HepG2 (cell line): ENCODE measurements around the gene PEPD. TPM values are rescaled to one million over a fixed set of nuclear protein-coding genes. Genes with fewer than 3 reads are reported as not detected.

Source experiments
- ATAC-seq: fragments of 200-7000 bp; cut with Tn5 transposase; 3 replicates; pipeline ENCODE4 v1.9.1; 2020; ENCODE audit warnings: mild to moderate bottlenecking, moderate library complexity
- BruUV-seq: library from RNA; stranded (reverse); fragments of 400-500 nt; replicated peaks from 2 replicates; lab custom pipeline; 2021; lab: Mats Ljungman, UMichigan
- CTCF ChIA-PET: fragments of 300-600 bp; formaldehyde crosslinking; extraction: SDS; loops from one replicate; lab custom pipeline; 2021; ENCODE audit warnings: low total read pairs, inconsistent platforms, low intra/inter-chr PET ratio; lab: Yijun Ruan, JAX
- POLR2A ChIA-PET: fragments of 350-600 bp; sonication (Branson Sonifier 250); formaldehyde crosslinking; loops from one replicate; lab custom pipeline; 2020; ENCODE audit warnings: antibody characterized with exemption, inconsistent platforms; lab: Yijun Ruan, JAX
- DNase-seq: peaks from one replicate; pipeline ENCODE4 v3.0.0-alpha.2; 2015; ENCODE audit warnings: low spot score
- FAIRE-seq: peaks from 3 replicates; lab custom pipeline; 2011; peaks lifted over from hg19 to GRCh38; lab: Jason Lieb, UNC
- H2AFZ ChIP-seq: one replicate; pipeline ENCODE4 v1.6.1; 2011; ENCODE audit warnings: low read length, inconsistent platforms
- H3K27ac ChIP-seq: fragments of 300-600 bp; 3 replicates; pipeline ENCODE4 v1.8.0; 2011; ENCODE audit warnings: mixed run types, mild to moderate bottlenecking, mixed read lengths, low read length, inconsistent platforms; ENCODE audit not compliant: insufficient read depth; ENCODE audit errors: extremely low read length
- H3K27me3 ChIP-seq, 2 experiments: fragments of 200-600 bp in 1 of 2; 2 replicates in 1 of 2; 3 replicates in 1 of 2; pipeline versions ENCODE4 v1.6.0 to v1.8.0; 2011; ENCODE audit warnings: low read length in 2 of 2, mild to moderate bottlenecking in 2 of 2, moderate library complexity in 2 of 2, inconsistent platforms in 1 of 2; ENCODE audit not compliant: insufficient read depth in 2 of 2, control insufficient read depth in 1 of 2
- H3K36me3 ChIP-seq, 2 experiments: fragments of 200-600 bp in 1 of 2; replicated peaks in 1 of 2; 2 replicates in 1 of 2; 3 replicates in 1 of 2; pipeline versions ENCODE4 v1.5.1 to v1.8.0; 2011; ENCODE audit warnings: low read length in 2 of 2, inconsistent platforms in 1 of 2; ENCODE audit not compliant: insufficient read depth in 2 of 2, control insufficient read depth in 1 of 2
- H3K4me1 ChIP-seq: 2 replicates; pipeline ENCODE4 v1.5.1; 2012; ENCODE audit warnings: low read length, inconsistent platforms; ENCODE audit not compliant: insufficient read depth
- H3K4me2 ChIP-seq: 2 replicates; pipeline ENCODE4 v1.6.0; 2011; ENCODE audit warnings: low read depth, low read length, inconsistent platforms
- H3K4me3 ChIP-seq, 3 experiments: fragments of 200-600 bp in 1 of 3; sonication (generic), shearing (Covaris generic) in 1 of 3; replicated peaks in 1 of 3; 2 replicates each; pipeline ENCODE4 v1.5.1; 2011 to 2016; ENCODE audit warnings: low read length in 3 of 3, inconsistent platforms in 2 of 3, low read depth in 2 of 3, mild to moderate bottlenecking in 2 of 3, control low read depth in 1 of 3, mixed read lengths in 1 of 3; ENCODE audit not compliant: insufficient read depth in 1 of 3
- H3K79me2 ChIP-seq: one replicate; pipeline ENCODE4 v1.6.1; 2011; ENCODE audit warnings: low read length, inconsistent platforms; ENCODE audit not compliant: insufficient read depth
- H3K9ac ChIP-seq: 2 replicates; pipeline ENCODE4 v1.6.0; 2011; ENCODE audit warnings: mild to moderate bottlenecking, low read depth, low read length, inconsistent platforms; ENCODE audit not compliant: insufficient read depth
- H3K9me3 ChIP-seq: 2 replicates; pipeline ENCODE4 v1.5.1; 2012; ENCODE audit warnings: mild to moderate bottlenecking, low read length
- H4K20me1 ChIP-seq: 2 replicates; pipeline ENCODE4 v1.6.0; 2011; ENCODE audit warnings: inconsistent platforms, mild to moderate bottlenecking, low read length, moderate library complexity; ENCODE audit not compliant: insufficient read depth
- DNMT1 ChIP-seq: sonication (generic); formaldehyde crosslinking; IDR thresholded peaks from 2 replicates; pipeline ENCODE4 v1.5.1; 2020; ENCODE audit warnings: mild to moderate bottlenecking, missing genetic modification reagents
- MAZ ChIP-seq, 2 experiments: sonication (generic) in 1 of 2; formaldehyde crosslinking in 1 of 2; IDR thresholded peaks; 2 replicates each; pipeline versions ENCODE4 v1.5.0 to v1.6.1; 2012 to 2020; ENCODE audit warnings: low read depth in 2 of 2, mild to moderate bottlenecking in 2 of 2, borderline replicate concordance in 1 of 2, improper control_type of control experiment in 1 of 2, low read length in 1 of 2, missing genetic modification reagents in 1 of 2, moderate library complexity in 1 of 2
- SMARCC2 ChIP-seq: fragments of 450-650 bp; IDR thresholded peaks from 2 replicates; pipeline ENCODE4 v1.6.1; 2017; ENCODE audit warnings: antibody characterized with exemption, mild to moderate bottlenecking
- ZNF260 ChIP-seq: sonication (generic); formaldehyde crosslinking; IDR thresholded peaks from 2 replicates; pipeline ENCODE4 v1.4.0; 2020; ENCODE audit warnings: missing genetic modification reagents, low read depth, mild to moderate bottlenecking, borderline replicate concordance
- ZNF335 ChIP-seq: sonication (generic); formaldehyde crosslinking; IDR thresholded peaks from 2 replicates; pipeline ENCODE4 v1.4.0; 2020; ENCODE audit warnings: missing genetic modification reagents
- ZNF432 ChIP-seq: sonication (generic); formaldehyde crosslinking; IDR thresholded peaks from 2 replicates; pipeline ENCODE4 v1.5.0; 2020; ENCODE audit warnings: missing genetic modification reagents, mild to moderate bottlenecking, borderline replicate concordance
- ZSCAN22 ChIP-seq: sonication (generic); formaldehyde crosslinking; IDR thresholded peaks from 2 replicates; pipeline ENCODE4 v1.4.0; 2020; ENCODE audit warnings: mild to moderate bottlenecking, missing genetic modification reagents
- WGBS: methylation state at CpG from one replicate; pipeline ENCODE4 v1.1.6; 2017; ENCODE audit warnings: low lambda C conversion rate; 5-methylcytosine and 5-hydroxymethylcytosine counted together
- in situ Hi-C: cut with HindIII; loops from 2 replicates; pipeline ENCODE4 v1.10.0; 2017; ENCODE audit warnings: low pct_unique_long_range_greater_than_20kb; ENCODE audit not compliant: extremely low pct_ligation_motif_present
- intact Hi-C: fragments of 100-400 bp; cut with micrococcal nuclease; formaldehyde crosslinking; loops from one replicate; pipeline ENCODE4 v1.10.0; 2022; ENCODE audit not compliant: unreplicated experiment
- polyA plus RNA-seq, 8 experiments: library from polyadenylated mRNA; depleted of rRNA in 3 of 8; stranded (reverse) in 7 of 8; unstranded in 1 of 8; fragments of >200 nt; fragmentation: Illumina TruSeq in 4 of 8; extraction: Trizol in 4 of 8; gene quantifications; 2 replicates each; pipeline versions ENCODE4 v1.2.1 to v1.2.3, GENCODE V29; 2011 to 2016; ENCODE audit warnings: low read depth in 4 of 8, missing spikeins in 1 of 8, mixed read lengths in 1 of 8; ENCODE audit not compliant: insufficient read depth in 1 of 8
- total RNA-seq, 5 experiments: library from RNA; depleted of rRNA; stranded (reverse); fragments of >200 nt; fragmentation: Illumina TruSeq; extraction: Trizol; gene quantifications; 2 replicates each; pipeline ENCODE4 v1.2.3, GENCODE V29; 2016; ENCODE audit warnings: low read depth in 1 of 5
- TF ChIP-seq, protein P1 (sequence below): sonication (generic); formaldehyde crosslinking; IDR thresholded peaks from 2 replicates; pipeline ENCODE4 v1.8.0; 2023; ENCODE audit warnings: mild to moderate bottlenecking, missing genetic modification reagents
- TF ChIP-seq, protein P2 (sequence below): sonication (generic); formaldehyde crosslinking; IDR thresholded peaks from 2 replicates; pipeline ENCODE4 v1.4.0; 2020; ENCODE audit warnings: missing genetic modification reagents
- TF ChIP-seq, protein P3 (sequence below): IDR thresholded peaks from 2 replicates; pipeline ENCODE4 v1.4.0; 2020; ENCODE audit warnings: mild to moderate bottlenecking, missing genetic modification reagents

The PEPD gene
- total and polyA plus RNA-seq, 2 of the 13 experiments (the other 11 are each of a cell fraction or from before 2014, with no cell fraction given): 60.7 to 75.1 TPM

DNA sequence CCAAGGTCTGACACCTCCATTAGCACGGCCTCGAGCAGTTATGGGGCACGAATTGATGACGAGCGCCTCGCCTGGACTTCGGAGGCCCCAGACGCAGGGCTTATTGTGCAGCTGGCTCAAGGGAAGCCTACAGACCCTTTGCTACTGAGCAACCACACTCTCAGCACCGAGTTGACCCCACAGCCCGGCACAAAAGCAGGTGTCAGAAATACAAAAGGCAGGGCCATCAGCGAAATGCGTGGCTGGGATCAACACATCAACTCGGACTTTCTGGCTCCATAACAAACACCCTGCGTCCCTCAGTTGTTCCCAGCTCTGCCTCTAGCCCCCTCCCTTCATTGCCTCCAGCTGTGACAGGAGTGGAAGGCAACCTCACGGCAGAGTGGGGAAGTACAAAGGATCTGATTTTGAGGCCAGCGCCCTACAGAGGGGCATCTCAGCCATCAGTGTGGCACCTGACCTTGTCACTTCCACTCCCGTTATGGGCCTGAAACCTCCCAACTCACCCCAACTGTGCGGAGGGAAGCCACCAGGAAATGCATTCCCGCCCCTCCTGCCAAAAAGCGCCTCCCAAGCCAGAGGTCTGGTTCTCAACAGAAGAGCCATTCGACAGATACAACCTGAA lies 18.0 kb downstream of the PEPD start:
- Histone ChIP-seq H3K4me3 (no peak overlapping the region), H3K27ac (no peak overlapping the region), H4K20me1 (no peaks in the 10 kb centered on the region), H3K27me3 (no peaks in the 10 kb centered on the region), H3K9ac (no peak overlapping the region), H3K9me3 (no peaks in the 10 kb centered on the region), H3K79me2 (no peaks in the 10 kb centered on the region), H2AFZ (no peak overlapping the region), H3K4me1 (no peaks in the 10 kb centered on the region), H3K4me2 (no peak overlapping the region), H3K36me3 (peaks cover 14 to 17% of the 10 kb centered on the region in 2 experiments; a peak in 3 of 5 replicates)
- TF ChIP-seq DNMT1 (CRISPR knock-in tag): no peak
- BruUV-seq: no TSS peak
- WGBS: 95% methylated on average over 21 of the region's 21 CpGs
- intact Hi-C loops (no loop called here), in situ Hi-C loops (no loop called here)
- ATAC-seq: no peak
- CTCF ChIA-PET: no interaction called here
- DNase-seq: no peak
- POLR2A ChIA-PET: no interaction called here
- no peak for FAIRE-seq

DNA sequence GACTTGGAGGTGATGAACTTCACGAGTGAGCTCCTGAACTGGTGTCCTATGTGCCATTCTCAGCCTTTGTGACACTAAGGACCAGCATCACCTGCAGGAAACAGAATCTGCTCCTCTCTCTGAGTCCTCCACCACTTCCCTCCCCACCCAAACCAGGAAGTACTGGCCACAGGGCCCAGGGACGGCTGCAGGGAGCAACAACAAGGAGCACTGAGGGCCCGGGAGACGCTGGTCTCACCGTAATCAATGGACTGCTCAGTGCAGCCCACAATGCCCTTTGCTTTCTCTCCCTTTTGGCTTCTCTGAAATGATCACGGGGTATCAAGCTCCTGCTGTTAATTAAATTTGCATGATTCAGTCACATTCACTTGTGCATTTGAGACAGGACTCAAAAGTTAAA lies 18.6 kb downstream of the PEPD start:
- no peaks in the 10 kb centered on the region for H4K20me1 ChIP-seq
- intact Hi-C loops (no loop called here), in situ Hi-C loops (no loop called here)
- ATAC-seq (no peak), FAIRE-seq (no peak), DNase-seq (no peak)
- H3K4me2 ChIP-seq: no peak overlapping the region
- ChIA-PET CTCF (no interaction called here), POLR2A (no interaction called here)
- no peak overlapping the region for H3K4me3 ChIP-seq
- H3K36me3 ChIP-seq: peaks cover 14 to 15% of the 10 kb centered on the region in 2 experiments; a peak in 3 of 5 replicates
- no peaks in the 10 kb centered on the region for H3K27me3 ChIP-seq
- 96% methylated on average over 6 of the region's 6 CpGs for WGBS
- no peak overlapping the region for H3K9ac ChIP-seq
- H3K79me2 ChIP-seq: no peaks in the 10 kb centered on the region
- H3K4me1 ChIP-seq: no peaks in the 10 kb centered on the region
- no TSS peak for BruUV-seq
- no peaks in the 10 kb centered on the region for H3K9me3 ChIP-seq
- no peak overlapping the region for H2AFZ ChIP-seq
- H3K27ac ChIP-seq: no peak overlapping the region
- TF ChIP-seq, protein P1, sequence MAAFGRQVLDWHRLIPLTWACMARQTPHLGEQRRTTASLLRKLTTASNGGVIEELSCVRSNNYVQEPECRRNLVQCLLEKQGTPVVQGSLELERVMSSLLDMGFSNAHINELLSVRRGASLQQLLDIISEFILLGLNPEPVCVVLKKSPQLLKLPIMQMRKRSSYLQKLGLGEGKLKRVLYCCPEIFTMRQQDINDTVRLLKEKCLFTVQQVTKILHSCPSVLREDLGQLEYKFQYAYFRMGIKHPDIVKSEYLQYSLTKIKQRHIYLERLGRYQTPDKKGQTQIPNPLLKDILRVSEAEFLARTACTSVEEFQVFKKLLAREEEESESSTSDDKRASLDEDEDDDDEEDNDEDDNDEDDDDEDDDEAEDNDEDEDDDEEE (CRISPR knock-in tag): no peak
- TF ChIP-seq ZNF432 (CRISPR knock-in tag): no peak
- TF ChIP-seq ZSCAN22 (CRISPR knock-in tag): no peak
- TF ChIP-seq MAZ (IDR thresholded peaks at IDR 0.05; ENCODE audit: borderline replicate concordance, low read depth, low read length): no peak
- TF ChIP-seq MAZ (CRISPR knock-in tag; IDR thresholded peaks at IDR 0.05; ENCODE audit: low read depth): no peak
- TF ChIP-seq, protein P2, sequence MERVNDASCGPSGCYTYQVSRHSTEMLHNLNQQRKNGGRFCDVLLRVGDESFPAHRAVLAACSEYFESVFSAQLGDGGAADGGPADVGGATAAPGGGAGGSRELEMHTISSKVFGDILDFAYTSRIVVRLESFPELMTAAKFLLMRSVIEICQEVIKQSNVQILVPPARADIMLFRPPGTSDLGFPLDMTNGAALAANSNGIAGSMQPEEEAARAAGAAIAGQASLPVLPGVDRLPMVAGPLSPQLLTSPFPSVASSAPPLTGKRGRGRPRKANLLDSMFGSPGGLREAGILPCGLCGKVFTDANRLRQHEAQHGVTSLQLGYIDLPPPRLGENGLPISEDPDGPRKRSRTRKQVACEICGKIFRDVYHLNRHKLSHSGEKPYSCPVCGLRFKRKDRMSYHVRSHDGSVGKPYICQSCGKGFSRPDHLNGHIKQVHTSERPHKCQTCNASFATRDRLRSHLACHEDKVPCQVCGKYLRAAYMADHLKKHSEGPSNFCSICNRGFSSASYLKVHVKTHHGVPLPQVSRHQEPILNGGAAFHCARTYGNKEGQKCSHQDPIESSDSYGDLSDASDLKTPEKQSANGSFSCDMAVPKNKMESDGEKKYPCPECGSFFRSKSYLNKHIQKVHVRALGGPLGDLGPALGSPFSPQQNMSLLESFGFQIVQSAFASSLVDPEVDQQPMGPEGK (CRISPR knock-in tag): no peak
- TF ChIP-seq ZNF260 (CRISPR knock-in tag): no peak
- TF ChIP-seq ZNF335 (CRISPR knock-in tag): no peak
- TF ChIP-seq, protein P3, sequence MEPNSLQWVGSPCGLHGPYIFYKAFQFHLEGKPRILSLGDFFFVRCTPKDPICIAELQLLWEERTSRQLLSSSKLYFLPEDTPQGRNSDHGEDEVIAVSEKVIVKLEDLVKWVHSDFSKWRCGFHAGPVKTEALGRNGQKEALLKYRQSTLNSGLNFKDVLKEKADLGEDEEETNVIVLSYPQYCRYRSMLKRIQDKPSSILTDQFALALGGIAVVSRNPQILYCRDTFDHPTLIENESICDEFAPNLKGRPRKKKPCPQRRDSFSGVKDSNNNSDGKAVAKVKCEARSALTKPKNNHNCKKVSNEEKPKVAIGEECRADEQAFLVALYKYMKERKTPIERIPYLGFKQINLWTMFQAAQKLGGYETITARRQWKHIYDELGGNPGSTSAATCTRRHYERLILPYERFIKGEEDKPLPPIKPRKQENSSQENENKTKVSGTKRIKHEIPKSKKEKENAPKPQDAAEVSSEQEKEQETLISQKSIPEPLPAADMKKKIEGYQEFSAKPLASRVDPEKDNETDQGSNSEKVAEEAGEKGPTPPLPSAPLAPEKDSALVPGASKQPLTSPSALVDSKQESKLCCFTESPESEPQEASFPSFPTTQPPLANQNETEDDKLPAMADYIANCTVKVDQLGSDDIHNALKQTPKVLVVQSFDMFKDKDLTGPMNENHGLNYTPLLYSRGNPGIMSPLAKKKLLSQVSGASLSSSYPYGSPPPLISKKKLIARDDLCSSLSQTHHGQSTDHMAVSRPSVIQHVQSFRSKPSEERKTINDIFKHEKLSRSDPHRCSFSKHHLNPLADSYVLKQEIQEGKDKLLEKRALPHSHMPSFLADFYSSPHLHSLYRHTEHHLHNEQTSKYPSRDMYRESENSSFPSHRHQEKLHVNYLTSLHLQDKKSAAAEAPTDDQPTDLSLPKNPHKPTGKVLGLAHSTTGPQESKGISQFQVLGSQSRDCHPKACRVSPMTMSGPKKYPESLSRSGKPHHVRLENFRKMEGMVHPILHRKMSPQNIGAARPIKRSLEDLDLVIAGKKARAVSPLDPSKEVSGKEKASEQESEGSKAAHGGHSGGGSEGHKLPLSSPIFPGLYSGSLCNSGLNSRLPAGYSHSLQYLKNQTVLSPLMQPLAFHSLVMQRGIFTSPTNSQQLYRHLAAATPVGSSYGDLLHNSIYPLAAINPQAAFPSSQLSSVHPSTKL: no peak
- TF ChIP-seq SMARCC2: no peak
